Suppressor macrophage treated with lipopolysaccharide for 1 hour (primary cell): ENCODE results near the gene SARS2.

ENCODE experiments used
- DNase-seq, 3 donors: peaks; one replicate each; pipeline ENCODE4 v3.0.0-alpha.2; 2020 to 2022

SARS2 gene

GRCh38 chr19:38915329-38916321 is 14.9 kb downstream of the SARS2 start:
- no peak for DNase-seq

GRCh38 chr19:38913958-38914357 is 16.6 kb downstream of the SARS2 start:
- DNase-seq: no peak

GRCh38 chr19:38912600-38913514 is 17.7 kb downstream of the SARS2 start:
- DNase-seq: peak; percentile 66 to 74 (median 66)

GRCh38 chr19:38911388-38912001 is 19.1 kb downstream of the SARS2 start:
- DNase-seq: no peak

GRCh38 chr19:38910488-38910887 is 20.1 kb downstream of the SARS2 start:
- no peak for DNase-seq

GRCh38 chr19:38908911-38909310 is 21.7 kb downstream of the SARS2 start:
- no peak for DNase-seq

- no peak for DNase-seq
These were observed 22.9 kb downstream of the SARS2 start for GRCh38 chr19:38907670-38908069.

- DNase-seq: no peak
These were observed 23.3 kb downstream of the SARS2 start for GRCh38 chr19:38907227-38907626.

GRCh38 chr19:38905620-38906019 is 24.9 kb downstream of the SARS2 start:
- DNase-seq: no peak

GRCh38 chr19:38904581-38905539 is 25.7 kb downstream of the SARS2 start:
- peak; percentile 27 to 52 (median 44) for DNase-seq

- DNase-seq: no peak
These were observed 28.9 kb downstream of the SARS2 start for GRCh38 chr19:38901683-38902082.

- peak in 2 of 3 donors; percentile 27 to 33 for DNase-seq
These were observed 29.8 kb downstream of the SARS2 start for GRCh38 chr19:38900743-38901190.

GRCh38 chr19:38900202-38900629 is 30.3 kb downstream of the SARS2 start:
- DNase-seq: peak in 2 of 3 donors; percentile 72 to 76

GRCh38 chr19:38899447-38900201 is 30.9 kb downstream of the SARS2 start, which contains the start of the genes NFKBIB and SIRT2:
Gene NFKBIB, plus strand, starts transcription at chr19:38899969. Its CDS starts 64 bp downstream, at chr19:38900033.
Gene SIRT2, minus strand, starts transcription at chr19:38899618. Its CDS starts 97 bp downstream, at chr19:38899521.
- peak; percentile 99 to 100 (median 100) for DNase-seq

GRCh38 chr19:38898788-38899446 is 31.6 kb downstream of the SARS2 start:
- DNase-seq: peak in 2 of 3 donors; percentile 16 to 41

- no peak for DNase-seq
These were observed 35.6 kb downstream of the SARS2 start for GRCh38 chr19:38894968-38895367.

GRCh38 chr19:38893341-38893771 is 37.2 kb downstream of the SARS2 start:
- DNase-seq: no peak

- DNase-seq: no peak
These were observed 37.7 kb downstream of the SARS2 start for GRCh38 chr19:38892841-38893240.

GRCh38 chr19:38891771-38892170 is 38.8 kb downstream of the SARS2 start:
- DNase-seq: no peak

- DNase-seq: no peak
These were observed 39.9 kb downstream of the SARS2 start for GRCh38 chr19:38890686-38891085.
